T follicular helper cell (primary cell): ENCODE data around the gene TMEM181.
"Not testable (repeated sequence)": the region's sequence is repeated elsewhere in the genome, so short reads cannot be mapped to it uniquely, and the experiment has no call there.

Experiments
- DNase-seq: peaks from one replicate; pipeline ENCODE4 v3.0.0-alpha.2; 2020; ENCODE audit warnings: low read depth

The TMEM181 gene

GRCh38 chr6:158638324-158638854 lies 78.5 kb downstream of the TMEM181 start:
- no peak for DNase-seq

- DNase-seq = no peak
Measured at GRCh38 chr6:158639056-158639455, 79.2 kb downstream of the TMEM181 start.

DNA sequence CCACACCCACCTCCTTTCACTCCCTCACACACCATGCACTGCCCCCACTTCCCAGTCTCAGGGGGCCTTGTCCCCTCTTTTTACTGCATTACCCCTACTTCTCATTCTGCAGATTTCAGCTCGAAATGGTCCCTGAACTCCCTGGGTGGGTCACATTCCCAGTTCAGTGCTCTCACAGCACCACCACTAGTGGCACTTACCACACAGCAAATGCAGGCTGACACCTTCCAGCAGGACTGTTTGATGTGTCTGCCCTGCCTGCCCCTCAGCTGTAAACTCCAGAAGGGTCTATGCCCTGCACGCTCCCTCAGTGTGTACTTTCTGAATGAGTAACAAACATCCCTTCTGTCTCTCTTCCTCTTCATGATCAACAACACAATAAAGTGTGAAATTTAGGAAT lies 80.6 kb downstream of the TMEM181 start:
- no peak for DNase-seq

GRCh38 chr6:158642097-158642601 lies 82.3 kb downstream of the TMEM181 start:
- DNase-seq = no peak

- DNase-seq = no peak
Measured at GRCh38 chr6:158643836-158644230, 83.9 kb downstream of the TMEM181 start.

- peak; percentile 71 for DNase-seq
Measured at GRCh38 chr6:158644231-158645063, 84.6 kb downstream of the TMEM181 start, which contains the start of gene DYNLT1. DYNLT1 (minus strand) TSS chr6:158644743; CDS start chr6:158644708, 35 bp downstream.

GRCh38 chr6:158645064-158646022 lies 85.5 kb downstream of the TMEM181 start:
- DNase-seq = no peak

GRCh38 chr6:158646023-158646910 lies 86.4 kb downstream of the TMEM181 start:
- no peak for DNase-seq

- DNase-seq = no peak
Measured at GRCh38 chr6:158647501-158647900, 87.6 kb downstream of the TMEM181 start.

GRCh38 chr6:158648682-158649131 lies 88.8 kb downstream of the TMEM181 start:
- DNase-seq = no peak

- DNase-seq = peak; percentile 76
Measured at GRCh38 chr6:158649289-158650143, 89.6 kb downstream of the TMEM181 start, which contains the start of gene SYTL3. SYTL3 (plus strand) TSS chr6:158650054; CDS start chr6:158663269, 13,215 bp downstream.

GRCh38 chr6:158651981-158652737 lies 92.3 kb downstream of the TMEM181 start:
- DNase-seq = not testable (repeated sequence)

DNA sequence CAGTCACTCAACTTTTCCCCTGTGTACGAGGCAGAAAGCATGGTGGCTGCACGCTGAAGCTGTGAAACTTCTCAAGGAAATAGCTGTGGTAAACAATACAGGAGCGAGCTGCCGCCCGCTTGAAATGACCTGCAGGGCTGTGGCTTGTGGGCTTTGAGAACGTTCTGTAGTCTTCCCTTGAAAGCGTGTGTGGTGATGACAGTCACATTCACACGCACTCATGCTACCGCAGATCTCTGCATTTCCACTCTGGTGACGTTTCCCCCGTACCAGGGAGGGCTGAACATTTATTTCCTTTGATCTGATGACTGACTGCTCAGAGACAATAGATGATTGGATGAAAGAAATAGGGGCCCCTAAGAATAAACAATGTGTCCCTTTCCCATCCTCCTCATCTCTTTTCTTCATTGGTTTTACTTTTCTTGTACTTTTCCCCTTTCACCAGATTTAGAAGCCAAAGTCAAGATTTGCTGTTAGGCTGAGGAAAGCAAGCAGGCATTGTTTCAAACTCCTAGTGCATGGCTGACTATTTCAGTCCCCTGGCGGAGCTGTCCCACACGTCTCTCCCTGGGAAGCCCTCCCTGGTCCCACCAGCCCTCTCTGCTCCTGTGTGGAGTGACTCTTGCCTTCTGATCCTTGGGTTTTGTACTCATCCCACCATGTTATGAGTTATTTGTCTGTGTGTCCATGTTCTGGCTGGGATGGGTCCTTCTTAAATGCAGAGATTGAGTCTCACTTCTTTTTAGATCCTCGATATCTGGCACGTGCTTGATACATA lies 93.9 kb downstream of the TMEM181 start:
- peak; percentile 87 for DNase-seq

GRCh38 chr6:158654498-158654897 lies 94.6 kb downstream of the TMEM181 start:
- DNase-seq = no peak

- DNase-seq = no peak
Measured at GRCh38 chr6:158654960-158655489, 95.1 kb downstream of the TMEM181 start.

- DNase-seq = no peak
Measured at GRCh38 chr6:158655569-158656450, 95.9 kb downstream of the TMEM181 start.

DNA sequence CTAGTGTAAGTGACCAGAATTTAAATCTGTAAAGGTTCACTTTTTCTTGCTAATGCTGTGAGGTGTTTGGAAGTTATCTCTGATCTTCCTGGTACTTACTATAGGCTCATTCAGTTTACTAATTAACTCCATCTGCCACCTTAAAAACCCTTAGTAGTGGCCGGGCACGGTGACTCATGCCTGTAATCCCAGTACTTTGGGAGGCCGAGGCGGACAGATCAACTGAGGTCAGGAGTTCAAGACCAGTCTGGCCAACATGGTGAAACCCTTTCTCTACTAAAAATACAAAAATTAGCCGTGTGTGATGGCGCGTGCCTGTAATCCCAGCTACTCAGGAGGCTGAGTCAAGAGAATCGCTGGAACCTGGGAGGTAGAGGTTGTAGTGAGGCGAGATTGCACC lies 97.1 kb downstream of the TMEM181 start:
- not testable (repeated sequence) for DNase-seq
